ENCODE measurements around the gene TTI1. TPM values are rescaled to one million over a fixed set of nuclear protein-coding genes. Genes with fewer than 3 reads are reported as not detected.

The TTI1 gene
- total and polyA plus RNA-seq, 8 donors = 3.1 to 27.2 (median 6.7) TPM

- 41 to 45% (median 44%) methylated on average over 5 of the region's 5 CpGs for WGBS, 5 donors
- H3K9me3 ChIP-seq = no peaks in the 10 kb centered on the region
- H3K27ac ChIP-seq = peak overlapping the region; percentile 32 to 83 (median 69)
- peak; percentile 34 to 51 (median 39) for TF ChIP-seq POLR2AphosphoS5 (IDR thresholded peaks at IDR 0.05)
- no peak for TF ChIP-seq POLR2A (IDR thresholded peaks at IDR 0.05)
- TF ChIP-seq CTCF (IDR thresholded peaks at IDR 0.05) = peak in 5 of 7 experiments; percentile 68 to 79 (median 73)
- H3K4me3 ChIP-seq = no peak overlapping the region
- intact Hi-C loops (cut with DNase I; ENCODE audit: low total_unique reads) = loop anchor here (5.0 kb wide), 1 partner anchor 94 kb away; the partner anchor contains the start of gene TGM2
- no peaks in the 10 kb centered on the region for H3K27me3 ChIP-seq
- peaks cover 21 to 61% (median 57%) of the 10 kb centered on the region in 4 donors for H3K36me3 ChIP-seq
- DNase-seq = peak; percentile 28 to 84
- H3K4me1 ChIP-seq = peaks cover 21 to 50% (median 33%) of the 10 kb centered on the region in 4 donors
These were observed 40.2 kb upstream of the TTI1 start for GRCh38 chr20:38073307-38074071.

GRCh38 chr20:38072898-38073297, 39.6 kb upstream of the TTI1 start:
- Histone ChIP-seq H3K4me1 (peaks cover 21 to 50% (median 33%) of the 10 kb centered on the region in 4 donors), H3K27me3 (no peaks in the 10 kb centered on the region), H3K36me3 (peaks cover 24 to 61% (median 57%) of the 10 kb centered on the region in 4 donors), H3K4me3 (no peak overlapping the region), H3K9me3 (no peaks in the 10 kb centered on the region), H3K27ac (peak overlapping the region; percentile 32 to 83 (median 69))
- WGBS, 5 donors = 25 to 48% (median 37%) methylated on average over 1 of the region's 1 CpG
- intact Hi-C loops (cut with DNase I; ENCODE audit: low total_unique reads) = loop anchor here (5.0 kb wide), 1 partner anchor 94 kb away; the partner anchor contains the start of gene TGM2
- DNase-seq = peak in 1 of 2 donors; percentile 24
- no peak for TF ChIP-seq CTCF (IDR thresholded peaks at IDR 0.05)
- TF ChIP-seq EP300 (IDR thresholded peaks at IDR 0.05) = no peak
- no peak for TF ChIP-seq POLR2A (IDR thresholded peaks at IDR 0.05)
- no peak for TF ChIP-seq POLR2AphosphoS5 (IDR thresholded peaks at IDR 0.05)

- H3K27ac ChIP-seq = peak overlapping the region in 3 of 5 donors; percentile 42 to 62 (median 61)
- H3K27me3 ChIP-seq = no peaks in the 10 kb centered on the region
- no peak for DNase-seq
- peaks cover 0 to 16% (median 6%) of the 10 kb centered on the region in 4 donors for H3K4me1 ChIP-seq
- no peak overlapping the region for H3K4me3 ChIP-seq
- peaks cover 57 to 99% (median 96%) of the 10 kb centered on the region in 4 donors for H3K36me3 ChIP-seq
- intact Hi-C loops (cut with DNase I; ENCODE audit: low total_unique reads) = no loop called here
- H3K9me3 ChIP-seq = no peaks in the 10 kb centered on the region
- 82 to 86% (median 84%) methylated on average over 15 of the region's 15 CpGs for WGBS, 5 donors
- TF ChIP-seq POLR2A (IDR thresholded peaks at IDR 0.05) (no peak), CTCF (IDR thresholded peaks at IDR 0.05) (no peak), POLR2AphosphoS5 (IDR thresholded peaks at IDR 0.05) (no peak), EP300 (IDR thresholded peaks at IDR 0.05) (no peak)
These were observed 34.6 kb upstream of the TTI1 start for GRCh38 chr20:38067717-38068365.

- Histone ChIP-seq H3K36me3 (peaks cover 61 to 100% (median 99%) of the 10 kb centered on the region in 4 donors), H3K9me3 (no peaks in the 10 kb centered on the region), H3K4me1 (peaks cover 0 to 10% (median 3%) of the 10 kb centered on the region in 4 donors), H3K27ac (peak overlapping the region in 3 of 5 donors; percentile 42 to 62 (median 61)), H3K4me3 (no peak overlapping the region), H3K27me3 (no peaks in the 10 kb centered on the region)
- peak in 1 of 2 donors; percentile 42 for DNase-seq
- intact Hi-C loops (cut with DNase I; ENCODE audit: low total_unique reads) = no loop called here
- no peak for TF ChIP-seq POLR2A (IDR thresholded peaks at IDR 0.05)
- TF ChIP-seq POLR2AphosphoS5 (IDR thresholded peaks at IDR 0.05) = peak in 1 of 3 donors; percentile 38
- 57 to 70% (median 63%) methylated on average over 9 of the region's 9 CpGs for WGBS, 5 donors
These were observed 33.9 kb upstream of the TTI1 start for GRCh38 chr20:38066969-38067716.

All from stomach (tissue), 9 donors.